NCI-H187 (cell line): ENCODE results near the gene UBAP1.
"Not testable (repeated sequence)": the region's sequence is repeated elsewhere in the genome, so short reads cannot be mapped to it uniquely, and the experiment has no call there.

ENCODE experiments used
- DNase-seq, 2 experiments: peaks; one replicate each; lab custom pipeline; 2025; lab: John Stamatoyannopoulos, UW

UBAP1 gene

DNA sequence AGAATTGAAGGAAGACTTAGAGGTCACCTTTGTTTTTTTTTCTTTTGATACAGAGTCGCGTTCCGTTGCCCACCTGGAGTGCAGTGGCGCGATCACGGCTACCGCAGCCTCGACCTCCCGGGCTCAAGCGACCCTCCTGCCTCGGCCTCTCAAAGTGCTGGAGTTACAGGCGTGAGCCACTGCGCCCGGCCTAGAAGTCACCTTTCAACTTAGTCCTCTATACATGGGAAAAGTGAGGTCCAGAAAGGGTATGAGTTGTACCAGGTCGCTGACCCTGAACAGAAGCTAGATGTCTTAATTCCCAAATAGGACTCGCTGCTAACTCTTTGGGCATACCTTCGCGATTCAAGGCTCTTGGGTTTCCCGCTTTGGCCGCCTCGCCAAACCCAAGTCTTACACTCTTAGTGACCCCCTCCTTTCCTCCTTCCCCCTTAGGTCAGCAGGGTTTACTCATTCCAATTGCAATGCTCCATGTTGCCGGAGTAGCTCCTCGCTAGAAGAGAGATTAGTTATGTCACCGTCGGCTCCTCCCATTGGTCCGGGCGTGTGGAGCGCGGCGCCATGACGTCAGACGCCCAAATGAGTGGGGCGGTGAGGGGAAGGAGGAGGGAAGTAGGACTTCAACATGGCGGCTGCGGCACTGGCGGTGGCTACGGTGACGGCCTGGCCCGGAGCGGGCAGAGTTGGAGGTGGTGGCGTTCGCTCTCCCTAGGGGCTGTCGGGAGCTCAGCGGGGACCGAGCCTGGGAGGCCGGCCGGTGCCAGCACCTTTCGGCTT lies at the start of gene UBAP1:
UBAP1 (plus strand) TSS at position 608 of the 777 bp plus-strand sequence. CDS start 41,872 bp downstream, outside the sequence.
- DNase-seq = peak; percentile 76 to 77

DNA sequence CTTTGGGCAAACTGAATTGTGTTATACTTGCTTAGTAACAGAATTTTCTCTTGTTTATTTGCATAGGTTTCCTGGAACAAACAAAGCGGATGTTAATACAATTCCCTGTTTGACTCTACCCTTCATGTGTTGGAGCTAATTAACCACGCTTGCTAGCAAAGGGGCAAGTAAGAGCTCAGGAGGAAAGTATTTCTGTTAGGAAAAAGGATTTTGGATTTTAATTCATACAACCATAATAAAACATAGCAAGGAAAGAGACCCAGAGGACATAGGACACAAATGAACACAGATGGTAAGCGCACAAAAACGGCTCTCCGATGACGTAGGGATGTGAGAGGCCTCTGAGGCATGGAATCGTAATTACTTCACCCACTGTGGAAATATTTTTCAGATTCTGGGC lies 47.3 kb upstream of the UBAP1 start:
- no peak for DNase-seq

DNA sequence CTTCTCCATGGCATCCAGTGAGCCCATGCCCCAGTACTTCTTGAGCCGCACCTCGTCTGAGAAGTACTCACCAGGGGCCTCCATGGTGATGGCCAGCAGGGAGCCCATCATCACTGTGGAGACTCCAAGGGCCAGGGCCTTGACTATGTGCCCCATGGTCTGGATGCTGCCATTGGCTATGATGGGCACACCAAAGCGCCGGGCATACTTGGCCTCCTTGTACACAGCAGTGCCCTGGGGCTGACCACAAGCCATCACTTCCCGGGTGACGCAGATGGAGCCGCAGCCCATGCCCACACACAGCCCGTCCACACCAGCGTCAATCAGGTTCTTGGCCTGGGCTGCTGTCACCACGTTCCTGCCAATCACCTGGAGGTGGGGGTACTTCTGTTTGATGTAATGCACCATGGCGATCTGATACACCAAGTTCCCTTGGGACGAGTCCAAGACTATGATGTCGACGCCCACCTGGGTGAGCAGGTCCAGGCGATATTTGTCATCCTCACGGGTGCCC lies 45.4 kb upstream of the UBAP1 start:
- no peak for DNase-seq

- no peak for DNase-seq
These were observed 44.3 kb upstream of the UBAP1 start for GRCh38 chr9:34134521-34134920.

DNA sequence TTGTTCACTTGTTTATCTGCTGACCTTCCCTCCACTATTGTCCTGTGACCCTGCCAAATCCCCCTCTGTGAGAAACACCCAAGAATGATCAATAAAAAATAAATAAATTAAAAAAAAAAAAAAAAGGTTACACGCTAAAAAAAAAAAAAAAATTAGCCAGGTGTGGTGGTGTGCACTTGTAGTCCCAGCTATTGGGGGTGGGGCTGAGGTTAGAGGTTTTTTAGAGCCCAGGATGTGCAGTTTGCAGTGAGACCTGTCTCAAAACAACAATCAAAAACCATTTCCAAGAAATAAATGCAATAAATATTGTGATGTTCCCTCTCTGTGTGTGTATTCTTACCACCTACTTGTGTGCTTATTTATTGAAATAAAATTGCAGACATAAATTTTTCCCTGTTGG lies 40.2 kb upstream of the UBAP1 start:
- not testable (repeated sequence) for DNase-seq

DNA sequence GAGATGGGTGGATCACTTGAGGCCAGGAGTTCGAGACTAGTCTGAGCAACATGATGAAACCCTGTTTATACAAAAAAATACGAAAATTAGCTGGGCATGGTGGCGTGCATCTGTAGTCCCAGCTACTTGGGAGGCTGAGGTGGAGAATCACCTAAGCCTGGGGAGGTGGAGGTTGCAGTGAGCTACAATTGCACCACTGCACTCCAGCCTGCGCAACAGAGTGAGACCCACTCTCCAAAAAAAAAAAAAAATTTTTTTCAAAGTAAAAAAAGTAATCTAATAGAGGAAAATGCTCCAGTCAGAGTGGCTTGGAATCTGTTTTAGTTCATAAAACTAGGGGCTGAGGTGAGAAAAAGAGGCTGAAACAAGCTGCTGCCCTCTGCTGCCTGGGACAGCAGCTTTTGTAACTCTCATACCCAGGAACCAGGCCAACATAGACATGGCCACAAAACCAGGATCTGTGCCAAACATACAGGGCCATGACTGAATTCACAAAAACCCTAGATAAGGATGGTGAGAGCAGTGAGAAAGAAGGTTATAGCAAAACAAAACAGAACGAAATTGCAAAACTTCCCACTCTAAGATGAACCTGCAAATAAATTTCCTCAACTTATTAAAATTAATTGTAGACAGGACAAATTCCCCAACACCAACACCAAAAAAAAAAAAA lies 39.2 kb upstream of the UBAP1 start:
- DNase-seq = no peak

- DNase-seq = no peak
These were observed 38.0 kb upstream of the UBAP1 start for GRCh38 chr9:34140853-34141252.

- no peak for DNase-seq
These were observed 35.7 kb upstream of the UBAP1 start for GRCh38 chr9:34143116-34143515.

GRCh38 chr9:34145165-34145564 lies 33.7 kb upstream of the UBAP1 start:
- no peak for DNase-seq

GRCh38 chr9:34151398-34151797 lies 27.4 kb upstream of the UBAP1 start:
- no peak for DNase-seq

DNA sequence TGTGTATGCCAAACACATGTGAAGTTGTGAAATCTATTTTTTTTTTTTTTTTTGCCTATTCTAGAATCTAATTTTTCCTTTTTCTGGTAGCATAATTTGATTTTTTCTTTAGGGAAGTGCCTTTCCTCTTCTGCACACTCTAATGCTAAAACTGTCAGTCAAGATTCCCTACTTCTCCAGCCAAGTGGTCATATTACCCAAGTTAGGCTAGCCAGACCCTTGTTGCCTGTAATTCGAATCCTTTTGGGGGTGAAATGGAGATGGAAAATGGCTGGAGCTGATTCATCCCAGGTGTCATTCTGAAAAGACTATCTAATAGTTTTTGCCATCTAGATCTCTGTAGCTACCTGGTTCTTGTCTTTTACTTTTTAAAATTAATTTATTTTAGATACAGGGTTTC lies 24.8 kb upstream of the UBAP1 start:
- DNase-seq = no peak

- no peak for DNase-seq
These were observed 21.5 kb upstream of the UBAP1 start for GRCh38 chr9:34157318-34157717.

- DNase-seq = no peak
These were observed 20.9 kb upstream of the UBAP1 start for GRCh38 chr9:34157898-34158297.

DNA sequence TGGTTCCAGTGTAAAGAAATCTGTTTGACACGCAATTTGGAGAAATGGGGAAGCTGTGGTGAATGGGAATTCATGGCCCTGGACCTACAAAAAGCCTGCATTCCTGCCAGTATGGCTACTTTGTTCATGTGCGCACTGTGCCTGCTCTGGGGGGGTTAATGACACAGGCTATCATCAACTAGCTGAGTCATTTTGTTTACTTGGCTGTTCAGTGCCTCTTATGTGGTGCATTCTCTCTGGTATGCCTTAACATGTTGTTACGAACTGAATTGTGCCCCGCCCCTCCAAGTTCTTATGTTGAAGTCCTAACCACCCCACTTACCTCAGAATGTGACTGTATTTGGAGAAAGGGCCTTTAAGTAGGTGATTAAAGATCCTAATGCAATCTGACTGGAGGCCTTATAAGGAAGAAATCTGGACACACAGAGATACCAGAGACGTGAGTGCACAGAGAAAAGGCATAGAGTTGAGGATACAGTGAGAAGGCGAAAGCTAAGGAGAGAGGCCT lies 20.4 kb upstream of the UBAP1 start:
- peak; percentile 31 to 53 for DNase-seq

- no peak for DNase-seq
These were observed 15.4 kb upstream of the UBAP1 start for GRCh38 chr9:34163434-34163833.

- DNase-seq = no peak
These were observed 9.7 kb upstream of the UBAP1 start for GRCh38 chr9:34169125-34169524.

DNA sequence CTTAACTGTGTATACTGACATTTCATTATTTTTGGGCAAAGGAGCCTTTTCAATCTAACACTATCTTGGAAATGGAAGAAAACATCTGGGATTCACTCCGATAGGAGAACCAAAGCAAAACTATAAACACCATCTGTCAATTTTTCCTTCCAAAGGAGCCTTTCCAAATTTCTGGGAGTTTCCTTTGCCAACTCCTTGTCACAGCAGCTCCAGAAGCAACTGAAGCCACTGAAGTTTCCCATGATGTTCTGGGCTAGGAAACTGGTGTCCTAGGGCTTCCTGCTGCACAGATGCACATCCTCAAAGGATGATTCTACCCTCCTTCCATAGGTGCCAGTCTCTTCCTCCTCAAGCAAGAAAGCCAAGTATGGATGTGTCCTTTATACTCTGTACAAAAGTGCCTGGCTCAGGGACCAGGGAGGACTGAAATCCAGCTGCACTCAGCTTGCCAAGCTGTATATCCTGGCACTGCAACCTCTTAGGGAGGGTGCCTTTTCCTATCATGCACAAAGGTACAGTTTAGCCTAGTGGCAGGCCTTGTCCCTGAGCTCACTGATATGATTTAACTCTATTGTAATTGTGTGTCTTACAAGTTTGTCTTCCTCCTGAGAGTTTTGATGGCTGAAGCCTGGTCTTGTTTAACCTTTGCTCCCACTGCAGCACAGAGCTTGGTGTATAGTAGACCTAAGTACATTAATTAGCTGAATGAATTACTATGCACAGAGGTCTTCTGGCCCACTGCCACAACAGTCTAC lies 8.4 kb upstream of the UBAP1 start:
- no peak for DNase-seq

DNA sequence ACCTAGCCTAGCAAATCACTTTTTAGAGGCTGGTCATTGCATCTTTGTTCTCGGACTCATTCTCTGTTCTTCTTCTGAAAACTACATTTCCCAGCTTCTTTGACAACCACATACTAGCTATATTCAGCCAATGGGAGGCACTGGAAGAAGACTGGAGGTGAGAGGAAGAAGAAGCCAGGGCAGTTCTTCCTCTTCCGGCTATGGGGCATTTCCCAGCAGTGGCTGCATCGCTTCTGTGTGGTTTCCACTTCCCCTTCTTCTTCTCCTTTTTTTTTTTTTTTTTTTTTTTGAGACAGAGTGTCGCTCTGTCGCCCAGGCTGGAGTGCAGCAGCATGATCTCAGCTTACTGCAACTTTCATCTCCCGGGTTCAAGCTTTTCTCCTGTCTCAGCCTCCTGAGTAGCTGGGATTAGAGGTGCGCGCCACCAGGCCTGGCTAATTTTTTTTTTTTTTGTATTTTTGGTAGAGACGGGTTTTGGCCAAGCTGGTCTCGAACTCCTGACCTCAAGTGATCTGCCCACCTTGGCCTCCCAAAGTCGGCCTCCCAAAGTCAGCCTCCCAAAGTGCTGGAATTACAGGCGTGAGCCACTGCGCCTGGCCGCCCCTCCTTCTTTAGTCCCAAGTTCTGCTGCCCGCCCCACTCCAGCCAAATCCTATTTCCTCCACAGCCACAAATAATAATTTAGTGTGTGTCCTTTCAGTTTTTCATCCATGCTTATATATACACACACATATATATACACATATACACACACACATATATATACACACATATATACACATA lies 6.9 kb upstream of the UBAP1 start:
- DNase-seq = no peak

DNA sequence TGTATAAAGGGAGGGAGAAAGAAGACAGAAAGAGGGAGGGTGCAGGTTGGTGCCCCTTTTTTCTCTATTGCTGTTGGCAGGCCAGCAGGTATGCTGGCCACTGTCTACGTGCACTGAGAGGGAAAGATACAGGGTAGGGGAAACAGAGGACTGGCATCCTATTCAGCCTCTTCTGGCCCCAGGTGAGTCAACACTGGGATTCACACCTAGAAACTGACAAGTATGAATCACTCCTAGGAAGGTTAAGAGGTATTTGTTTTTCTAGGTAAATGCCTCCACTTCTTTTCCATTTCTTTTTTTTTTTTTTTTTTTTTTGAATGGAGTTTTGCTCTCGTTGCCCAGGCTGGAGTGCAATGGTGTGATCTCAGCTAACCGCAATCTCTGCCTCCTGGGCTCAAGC lies 2.8 kb upstream of the UBAP1 start:
- no peak for DNase-seq

DNA sequence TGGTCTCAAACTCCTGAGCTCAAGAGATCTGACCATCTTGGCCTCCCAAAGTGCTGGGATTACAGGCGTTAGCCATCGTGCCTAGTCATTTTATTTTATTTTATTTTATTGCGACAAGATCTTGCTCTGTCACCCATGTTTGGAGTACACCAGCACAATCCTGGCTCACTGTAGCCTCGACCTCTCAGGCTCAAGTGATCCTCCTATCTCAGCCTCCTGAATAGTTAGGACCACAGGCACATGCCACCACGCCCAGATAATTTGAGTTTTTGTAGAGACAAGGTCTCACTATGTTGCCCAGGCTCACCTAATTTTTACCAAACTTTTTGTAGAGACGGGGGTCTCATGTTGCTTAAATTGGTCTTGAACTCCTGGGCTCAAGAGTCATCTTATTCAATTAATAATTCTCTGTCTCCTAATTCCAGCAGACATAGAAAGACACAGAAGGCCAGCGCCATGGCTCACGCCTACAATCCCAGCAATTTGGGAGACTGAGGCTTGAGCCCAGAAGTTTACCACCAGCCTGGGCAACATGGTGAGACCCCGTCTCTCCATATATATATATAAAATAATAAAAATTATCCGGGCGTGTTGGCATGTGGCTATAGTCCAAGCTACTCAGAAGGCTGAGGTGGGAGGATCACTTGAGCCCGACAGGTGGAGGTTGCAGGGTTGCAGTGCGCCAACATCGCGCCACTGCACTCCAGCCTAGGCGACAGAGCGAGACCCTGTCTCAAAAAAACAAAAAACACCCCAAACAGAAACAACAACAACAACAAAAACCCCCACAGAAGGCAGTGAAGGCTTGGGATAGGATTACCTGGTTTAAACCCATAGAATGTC lies 1.0 kb upstream of the UBAP1 start:
- DNase-seq = no peak
